GM21381 (cell line): Measurements from ENCODE around the gene B4GALNT2.
"Not testable (repeated sequence)": the region's sequence is repeated elsewhere in the genome, so short reads cannot be mapped to it uniquely, and the experiment has no call there.

ENCODE experiments used
- ATAC-seq: cut with Tn5 transposase; IDR thresholded peaks from one replicate; pipeline ENCODE4 v1.9.1; 2021; ENCODE audit warnings: mild to moderate bottlenecking, moderate library complexity; ENCODE audit not compliant: unreplicated experiment

B4GALNT2 gene

GRCh38 chr17:49170711-49171110, 38.1 kb downstream of the B4GALNT2 start:
- not testable (repeated sequence) for ATAC-seq

GRCh38 chr17:49175978-49176377, 43.4 kb downstream of the B4GALNT2 start:
- ATAC-seq: not testable (repeated sequence)

- no peak for ATAC-seq
Observed at GRCh38 chr17:49180303-49180702, 47.7 kb downstream of the B4GALNT2 start.

- no peak for ATAC-seq
Observed at GRCh38 chr17:49180998-49181635, 48.5 kb downstream of the B4GALNT2 start.

GRCh38 chr17:49183341-49183740, 50.8 kb downstream of the B4GALNT2 start:
- no peak for ATAC-seq

GRCh38 chr17:49183801-49184200, 51.2 kb downstream of the B4GALNT2 start:
- ATAC-seq: no peak

- ATAC-seq: not testable (repeated sequence)
Observed at GRCh38 chr17:49184522-49184921, 52.0 kb downstream of the B4GALNT2 start.

GRCh38 chr17:49185381-49185780, 52.8 kb downstream of the B4GALNT2 start:
- not testable (repeated sequence) for ATAC-seq

GRCh38 chr17:49187301-49187700, 54.7 kb downstream of the B4GALNT2 start:
- ATAC-seq: no peak

- ATAC-seq: no peak
Observed at GRCh38 chr17:49190932-49191331, 58.4 kb downstream of the B4GALNT2 start.

GRCh38 chr17:49191409-49191916, 58.9 kb downstream of the B4GALNT2 start:
- ATAC-seq: peak; percentile 7

- ATAC-seq: peak; percentile 36
Observed at GRCh38 chr17:49191917-49192741, 59.6 kb downstream of the B4GALNT2 start.

GRCh38 chr17:49193513-49194296, 61.1 kb downstream of the B4GALNT2 start:
- ATAC-seq: no peak

GRCh38 chr17:49194297-49194607, 61.7 kb downstream of the B4GALNT2 start:
- no peak for ATAC-seq

GRCh38 chr17:49195751-49196150, 63.2 kb downstream of the B4GALNT2 start:
- ATAC-seq: no peak

- ATAC-seq: no peak
Observed at GRCh38 chr17:49196520-49196919, 64.0 kb downstream of the B4GALNT2 start.

- no peak for ATAC-seq
Observed at GRCh38 chr17:49197346-49197998, 64.9 kb downstream of the B4GALNT2 start.

GRCh38 chr17:49198211-49198610, 65.6 kb downstream of the B4GALNT2 start:
- no peak for ATAC-seq

GRCh38 chr17:49200423-49201083, 68.0 kb downstream of the B4GALNT2 start:
- no peak for ATAC-seq

- no peak for ATAC-seq
Observed at GRCh38 chr17:49201481-49201927, 68.9 kb downstream of the B4GALNT2 start.
